Choroid plexus epithelial cell (primary cell): ENCODE results near the gene DLGAP1.

Experiments
- DNase-seq: peaks from one replicate; pipeline ENCODE4 v3.0.0-alpha.2; 2010; ENCODE audit warnings: low read depth
- H3K4me3 ChIP-seq: 2 replicates; pipeline ENCODE4 v1.5.1; 2011; ENCODE audit warnings: low read depth, mild to moderate bottlenecking, control low read depth, low read length, moderate library complexity
- TF ChIP-seq, protein P1 (sequence below): conservative IDR thresholded peaks from 2 replicates; pipeline ENCODE4 v1.5.1; 2011; ENCODE audit warnings: low read depth, mild to moderate bottlenecking, control low read depth, inconsistent platforms, low read length, moderate library complexity

The DLGAP1 gene

DNA sequence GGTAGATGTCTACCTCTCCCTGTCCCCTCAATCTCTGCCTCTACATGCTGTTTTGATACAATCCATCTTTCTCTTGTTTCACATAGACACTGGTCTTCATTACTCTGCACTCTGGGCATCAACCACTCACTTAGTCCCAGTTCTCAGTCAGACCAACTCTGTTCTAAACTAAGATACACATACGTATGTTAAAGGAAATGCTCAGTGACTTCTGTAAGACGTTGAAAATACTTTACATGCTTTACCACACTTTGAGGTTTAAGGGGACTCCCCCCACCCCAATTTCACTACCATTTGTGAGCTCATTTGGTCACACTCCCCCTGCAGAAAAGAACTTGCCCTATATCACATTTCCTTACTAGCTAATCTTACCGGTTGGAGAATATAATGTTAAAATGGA is 507.7 kb downstream of the DLGAP1 start:
- H3K4me3 ChIP-seq = no peak overlapping the region
- DNase-seq = no peak
- TF ChIP-seq, protein P1, sequence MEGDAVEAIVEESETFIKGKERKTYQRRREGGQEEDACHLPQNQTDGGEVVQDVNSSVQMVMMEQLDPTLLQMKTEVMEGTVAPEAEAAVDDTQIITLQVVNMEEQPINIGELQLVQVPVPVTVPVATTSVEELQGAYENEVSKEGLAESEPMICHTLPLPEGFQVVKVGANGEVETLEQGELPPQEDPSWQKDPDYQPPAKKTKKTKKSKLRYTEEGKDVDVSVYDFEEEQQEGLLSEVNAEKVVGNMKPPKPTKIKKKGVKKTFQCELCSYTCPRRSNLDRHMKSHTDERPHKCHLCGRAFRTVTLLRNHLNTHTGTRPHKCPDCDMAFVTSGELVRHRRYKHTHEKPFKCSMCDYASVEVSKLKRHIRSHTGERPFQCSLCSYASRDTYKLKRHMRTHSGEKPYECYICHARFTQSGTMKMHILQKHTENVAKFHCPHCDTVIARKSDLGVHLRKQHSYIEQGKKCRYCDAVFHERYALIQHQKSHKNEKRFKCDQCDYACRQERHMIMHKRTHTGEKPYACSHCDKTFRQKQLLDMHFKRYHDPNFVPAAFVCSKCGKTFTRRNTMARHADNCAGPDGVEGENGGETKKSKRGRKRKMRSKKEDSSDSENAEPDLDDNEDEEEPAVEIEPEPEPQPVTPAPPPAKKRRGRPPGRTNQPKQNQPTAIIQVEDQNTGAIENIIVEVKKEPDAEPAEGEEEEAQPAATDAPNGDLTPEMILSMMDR = no peak

DNA sequence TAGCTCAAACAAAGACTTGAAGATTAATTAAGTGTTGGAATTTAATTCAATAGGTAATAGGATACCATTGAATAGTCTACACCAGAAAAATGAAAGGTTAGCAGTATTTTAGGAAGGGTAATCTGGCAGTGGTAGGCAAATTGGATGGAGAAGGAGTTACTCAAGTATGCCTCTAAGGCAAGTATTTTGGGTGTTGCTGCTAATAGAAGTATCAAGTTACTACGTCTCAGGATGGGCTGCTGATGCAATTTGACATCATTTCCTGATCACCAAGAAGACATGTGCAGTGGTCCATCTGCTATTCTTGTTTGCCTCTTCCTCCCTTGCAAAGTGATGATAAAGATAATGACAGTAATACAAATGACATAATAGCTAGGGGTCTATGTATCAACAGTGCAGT is 519.8 kb downstream of the DLGAP1 start:
- no peak for DNase-seq
- TF ChIP-seq, protein P1 = no peak
- no peak overlapping the region for H3K4me3 ChIP-seq

DNA sequence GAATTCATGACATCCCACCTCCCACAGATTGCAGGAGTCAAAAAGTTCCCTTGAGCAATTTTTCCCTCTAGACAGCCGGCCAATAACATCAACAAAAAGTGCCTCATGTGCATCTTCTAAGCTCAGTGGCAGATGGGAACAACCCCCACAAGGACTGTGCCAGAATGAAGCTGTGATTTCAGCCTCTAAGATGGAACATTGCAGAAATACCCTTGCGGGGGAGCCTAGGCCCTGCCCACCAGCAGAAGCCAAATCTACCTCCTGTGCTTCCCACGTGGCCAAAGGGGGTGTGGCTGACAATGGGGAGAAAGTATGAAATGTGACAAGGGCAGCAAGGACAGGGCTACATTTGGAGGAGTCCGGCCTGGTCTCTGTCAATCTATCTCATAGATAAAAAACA is 522.8 kb downstream of the DLGAP1 start:
- TF ChIP-seq, protein P1 = no peak
- no peak for DNase-seq
- no peak overlapping the region for H3K4me3 ChIP-seq

DNA sequence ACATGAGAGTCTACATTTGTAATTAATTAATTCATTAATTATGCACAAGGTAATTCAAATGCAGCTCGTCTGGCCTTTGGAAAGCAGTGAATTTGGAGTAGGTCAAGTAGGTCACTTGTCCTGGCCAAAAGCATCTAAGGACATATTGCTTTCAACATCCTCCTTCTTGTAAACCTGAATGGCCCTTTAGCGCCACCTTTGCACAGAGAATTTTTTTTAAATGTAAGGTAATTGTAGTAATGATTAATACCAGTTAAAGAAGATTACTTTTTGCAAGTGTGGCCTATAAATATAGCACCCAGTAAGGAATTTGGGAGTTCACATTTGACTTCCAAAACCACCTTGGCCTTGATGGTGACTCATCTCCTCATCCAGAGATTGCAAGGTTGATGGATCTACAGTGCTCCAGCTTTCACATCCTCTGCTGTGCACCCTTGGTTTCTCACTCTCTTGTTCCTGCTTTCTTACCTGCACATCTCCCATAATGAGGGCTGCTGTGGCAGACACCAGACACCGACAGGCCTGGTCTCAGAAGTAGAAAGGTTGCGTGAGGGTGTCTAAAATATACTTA is 523.5 kb downstream of the DLGAP1 start:
- DNase-seq = no peak
- H3K4me3 ChIP-seq = no peak overlapping the region

DNA sequence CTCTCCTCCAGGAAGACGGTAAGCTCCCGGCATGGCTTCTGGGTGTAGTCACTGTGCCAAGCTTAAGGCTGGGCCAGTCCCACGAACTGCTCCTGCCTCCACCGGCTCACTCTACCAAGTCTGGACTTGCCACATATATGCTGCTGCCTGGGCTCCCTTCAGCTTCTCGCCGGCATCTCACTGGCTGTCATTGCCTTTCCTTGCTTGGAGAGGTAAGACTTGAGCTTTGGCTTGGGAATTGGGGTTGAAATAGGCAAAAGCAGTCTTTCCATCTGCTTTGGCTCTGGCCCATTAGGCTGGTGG is 524.1 kb downstream of the DLGAP1 start:
- no peak for DNase-seq
- TF ChIP-seq, protein P1 = no peak
- H3K4me3 ChIP-seq = no peak overlapping the region

More for the DNA sequence above, 523.5 kb downstream of the DLGAP1 start:
- TF ChIP-seq, protein P1 = no peak

DNA sequence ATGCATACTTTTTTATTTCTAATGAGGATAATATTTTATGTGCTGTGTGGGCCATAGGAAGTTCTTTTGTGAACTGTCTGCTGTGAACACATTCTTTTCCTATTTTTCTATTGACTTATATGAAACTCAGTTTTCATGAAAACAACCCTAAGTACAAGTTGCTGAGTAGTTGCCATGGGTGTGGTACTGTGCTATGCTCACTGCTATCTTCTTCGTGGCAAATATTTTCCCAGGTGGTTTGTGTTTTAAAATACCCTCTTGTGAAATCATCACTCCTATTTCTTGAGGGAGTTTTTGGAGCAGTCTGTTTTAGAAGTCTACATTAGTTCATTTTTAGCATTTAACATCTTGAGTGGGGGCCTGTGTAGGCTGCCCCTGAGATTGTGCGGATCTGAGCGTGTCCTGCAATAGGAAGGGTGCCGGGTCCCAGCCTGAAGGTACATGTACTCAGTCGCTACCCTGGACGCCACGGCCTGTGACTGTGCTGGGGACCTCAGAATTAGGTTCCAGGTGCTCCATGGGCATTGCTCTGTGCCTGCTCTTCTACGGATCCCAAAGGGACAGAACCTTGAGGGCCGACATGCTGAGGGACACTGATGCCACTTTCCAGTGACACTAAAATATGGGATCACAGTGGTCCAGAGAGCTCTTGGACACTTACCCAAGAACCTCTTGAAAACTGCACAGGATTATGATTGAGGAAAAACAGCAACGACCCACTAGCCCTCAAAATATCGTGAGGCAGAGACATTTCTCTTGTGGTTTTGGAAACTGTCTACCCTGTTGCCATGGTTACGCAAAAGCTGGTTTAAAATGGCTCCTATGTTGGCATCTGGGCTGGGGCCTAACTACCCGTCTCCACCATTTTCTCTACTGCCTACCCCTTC is 524.7 kb downstream of the DLGAP1 start:
- no peak for DNase-seq
- H3K4me3 ChIP-seq = no peak overlapping the region
- TF ChIP-seq, protein P1 = no peak

DNA sequence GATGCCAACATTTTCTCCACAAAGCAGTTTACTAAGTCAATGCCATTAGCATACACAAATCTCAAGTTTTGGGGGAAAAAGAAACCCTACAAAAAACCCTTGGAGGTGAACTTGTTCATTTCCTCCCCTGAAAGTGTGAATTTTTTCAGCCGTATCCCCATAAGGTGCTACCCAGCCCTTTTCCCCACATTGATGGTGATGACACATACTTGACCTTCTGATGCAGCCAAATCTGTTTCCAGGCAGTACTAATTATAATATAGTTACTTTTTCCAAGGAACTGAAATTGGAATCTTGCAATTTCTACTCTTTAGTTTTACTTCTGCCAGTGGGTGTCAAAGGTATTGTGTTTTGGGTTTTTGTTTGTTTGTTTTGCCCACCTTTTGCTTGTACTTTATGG is 530.7 kb downstream of the DLGAP1 start:
- H3K4me3 ChIP-seq = no peak overlapping the region
- TF ChIP-seq, protein P1 = no peak
- no peak for DNase-seq
